WTC11 (cell line): ENCODE measurements around the gene PCDHGC4. TPM values are rescaled to one million over a fixed set of nuclear protein-coding genes. Genes with fewer than 3 reads are reported as not detected.
A peak's percentile ranks its signal among the peaks of the same experiment; 100 is the strongest.

ENCODE experiments used
- ATAC-seq: fragments of 200-7000 bp; cut with Tn5 transposase; 2 replicates; pipeline ENCODE4 v1.10.0; 2021; ENCODE audit warnings: mild to moderate bottlenecking, moderate library complexity
- CTCF ChIA-PET: fragments of 300-600 bp; sonication (Branson Sonifier 250); formaldehyde crosslinking; loops from one replicate; lab custom pipeline; 2021; ENCODE audit warnings: antibody characterized with exemption; lab: Charles Lee
- POLR2A ChIA-PET: fragments of 350-600 bp; sonication (Branson Sonifier 250); formaldehyde crosslinking; loops from one replicate; lab custom pipeline; 2021; ENCODE audit warnings: antibody characterized with exemption; lab: Charles Lee
- DNase-seq: peaks from one replicate; pipeline ENCODE4 v3.0.0; 2021; ENCODE audit warnings: low spot score
- H3K27ac Mint-ChIP-seq: 2 replicates; pipeline ENCODE4 v1.8.0; 2021; ENCODE audit warnings: mixed read lengths
- H3K27me3 Mint-ChIP-seq: 2 replicates; pipeline ENCODE4 v1.8.0; 2021; ENCODE audit warnings: low read depth, mild to moderate bottlenecking, moderate library complexity, mixed read lengths
- H3K36me3 Mint-ChIP-seq: 2 replicates; pipeline ENCODE4 v1.8.0; 2021; ENCODE audit warnings: mixed read lengths
- H3K4me1 Mint-ChIP-seq: 2 replicates; pipeline ENCODE4 v1.8.0; 2022; ENCODE audit warnings: mixed read lengths
- H3K4me3 Mint-ChIP-seq: 2 replicates; pipeline ENCODE4 v1.8.0; 2021; ENCODE audit warnings: mild to moderate bottlenecking, moderate library complexity, mixed read lengths
- H3K9me3 Mint-ChIP-seq: 2 replicates; pipeline ENCODE4 v1.8.0; 2021; ENCODE audit warnings: mixed read lengths
- AFF4 ChIP-seq: sonication (generic); formaldehyde crosslinking; IDR thresholded peaks from 2 replicates; pipeline ENCODE4 v1.8.1; 2023; ENCODE audit warnings: mild to moderate bottlenecking, missing genetic modification reagents, borderline replicate concordance
- CREB1 ChIP-seq: sonication (generic); formaldehyde crosslinking; IDR thresholded peaks from 2 replicates; pipeline ENCODE4 v1.8.0; 2023; ENCODE audit warnings: mild to moderate bottlenecking, missing genetic modification reagents
- EMX1 ChIP-seq: fragments of 250-450 bp; sonication (Bioruptor Pico); IDR thresholded peaks from 2 replicates; pipeline ENCODE4 v1.8.0; 2021; ENCODE audit warnings: mild to moderate bottlenecking
- GTF2I ChIP-seq: fragments of 250-450 bp; sonication (Bioruptor Pico); conservative IDR thresholded peaks from 2 replicates; pipeline ENCODE4 v1.4.0; 2021; ENCODE audit warnings: mild to moderate bottlenecking
- JAZF1 ChIP-seq: fragments of 250-450 bp; sonication (Bioruptor Pico); IDR thresholded peaks from 2 replicates; pipeline ENCODE4 v1.9.0; 2021; ENCODE audit warnings: moderate library complexity, mild to moderate bottlenecking, inconsistent platforms
- KAT7 ChIP-seq: sonication (generic); formaldehyde crosslinking; IDR thresholded peaks from 2 replicates; pipeline ENCODE4 v1.8.1; 2023; ENCODE audit warnings: missing genetic modification reagents, mild to moderate bottlenecking, borderline replicate concordance
- MYBL2 ChIP-seq: sonication (generic); formaldehyde crosslinking; IDR thresholded peaks from 2 replicates; pipeline ENCODE4 v1.8.1; 2023; ENCODE audit warnings: mild to moderate bottlenecking, moderate library complexity, missing genetic modification reagents
- RORB ChIP-seq: fragments of 250-450 bp; sonication (Bioruptor Pico); IDR thresholded peaks from 2 replicates; pipeline ENCODE4 v1.9.0; 2021; ENCODE audit warnings: mild to moderate bottlenecking
- TCF7 ChIP-seq: sonication (generic); formaldehyde crosslinking; IDR thresholded peaks from 2 replicates; pipeline ENCODE4 v1.8.0; 2022; ENCODE audit warnings: mild to moderate bottlenecking, low read depth, missing genetic modification reagents, moderate library complexity
- TEAD1 ChIP-seq: sonication (generic); formaldehyde crosslinking; IDR thresholded peaks from 2 replicates; pipeline ENCODE4 v1.8.0; 2022; ENCODE audit warnings: mild to moderate bottlenecking, missing genetic modification reagents
- ZBTB43 ChIP-seq: sonication (generic); formaldehyde crosslinking; IDR thresholded peaks from 2 replicates; pipeline ENCODE4 v1.8.1; 2023; ENCODE audit warnings: mild to moderate bottlenecking, missing genetic modification reagents
- ZNF416 ChIP-seq: fragments of 250-450 bp; sonication (Bioruptor Pico); IDR thresholded peaks from 2 replicates; pipeline ENCODE4 v1.9.0; 2021; ENCODE audit warnings: mild to moderate bottlenecking, inconsistent platforms
- total RNA-seq: library from RNA; stranded (reverse); gene quantifications from 3 replicates; pipeline ENCODE4 v1.2.3, GENCODE V29; 2021
- TF ChIP-seq, protein P1 (sequence below): fragments of 250-450 bp; sonication (Bioruptor Pico); conservative IDR thresholded peaks from 2 replicates; pipeline ENCODE4 v1.9.0; 2021; ENCODE audit warnings: mild to moderate bottlenecking
- TF ChIP-seq, protein P2 (sequence below): sonication (generic); formaldehyde crosslinking; IDR thresholded peaks from 2 replicates; pipeline ENCODE4 v1.8.1; 2023; ENCODE audit warnings: mild to moderate bottlenecking, missing genetic modification reagents
- TF ChIP-seq, protein P3 (sequence below): sonication (generic); formaldehyde crosslinking; conservative IDR thresholded peaks from 2 replicates; pipeline ENCODE4 v1.8.1; 2023; ENCODE audit warnings: mild to moderate bottlenecking, low read depth, missing genetic modification reagents, moderate library complexity
- TF ChIP-seq, protein P4 (sequence below): sonication (generic); formaldehyde crosslinking; IDR thresholded peaks from 2 replicates; pipeline ENCODE4 v1.8.0; 2022; ENCODE audit warnings: mild to moderate bottlenecking, missing genetic modification reagents

PCDHGC4 gene
- total RNA-seq, 1 experiment from 2014 or later, result 6.1 TPM

DNA sequence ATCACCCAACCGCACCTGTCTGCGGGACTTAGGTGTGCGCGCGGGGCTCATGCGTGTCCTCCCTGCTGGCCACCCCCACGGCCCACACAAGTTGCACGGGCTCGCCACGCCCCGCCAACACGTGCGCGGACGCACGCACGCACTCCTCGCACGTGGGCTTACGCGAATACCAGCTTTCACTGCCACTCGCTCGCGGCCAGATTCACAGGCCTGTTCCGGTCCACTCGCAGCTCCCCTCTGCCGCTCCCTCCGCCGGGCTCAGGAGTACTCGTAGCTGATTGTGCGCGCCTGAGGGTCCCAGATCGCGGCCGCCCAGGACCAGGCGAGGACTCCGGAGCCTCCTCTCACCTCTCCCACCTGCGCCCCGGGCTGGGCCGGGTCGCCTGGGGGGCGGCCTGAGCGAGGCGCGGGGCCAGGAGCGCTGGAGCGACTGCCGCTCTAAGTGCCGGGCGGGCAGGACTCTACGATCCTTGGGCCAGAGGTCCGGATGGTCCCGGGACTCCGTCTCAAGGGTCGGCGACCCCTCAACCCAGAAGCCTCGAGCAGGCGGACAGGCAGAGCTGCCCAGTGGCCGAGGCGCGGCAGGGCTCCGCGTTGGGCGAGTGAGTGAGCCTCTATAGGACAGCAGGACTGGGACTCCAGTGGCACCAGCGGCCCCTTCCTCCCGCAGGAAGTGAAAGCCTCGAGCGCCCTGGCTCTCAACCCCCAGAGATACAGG, 7.5 kb downstream of the PCDHGC4 start (continued):
- TF ChIP-seq ZBTB43 (CRISPR knock-in tag) (peak; percentile 63; the same call in 1 of the 2 replicates), TCF7 (CRISPR knock-in tag) (peak; percentile 79; the same call in 1 of the 2 replicates), EMX1 (no peak), MYBL2 (CRISPR knock-in tag) (peak; percentile 55), CREB1 (CRISPR knock-in tag) (peak; percentile 16; the same call in 1 of the 2 replicates), KAT7 (CRISPR knock-in tag) (no peak)
- TF ChIP-seq, protein P1, sequence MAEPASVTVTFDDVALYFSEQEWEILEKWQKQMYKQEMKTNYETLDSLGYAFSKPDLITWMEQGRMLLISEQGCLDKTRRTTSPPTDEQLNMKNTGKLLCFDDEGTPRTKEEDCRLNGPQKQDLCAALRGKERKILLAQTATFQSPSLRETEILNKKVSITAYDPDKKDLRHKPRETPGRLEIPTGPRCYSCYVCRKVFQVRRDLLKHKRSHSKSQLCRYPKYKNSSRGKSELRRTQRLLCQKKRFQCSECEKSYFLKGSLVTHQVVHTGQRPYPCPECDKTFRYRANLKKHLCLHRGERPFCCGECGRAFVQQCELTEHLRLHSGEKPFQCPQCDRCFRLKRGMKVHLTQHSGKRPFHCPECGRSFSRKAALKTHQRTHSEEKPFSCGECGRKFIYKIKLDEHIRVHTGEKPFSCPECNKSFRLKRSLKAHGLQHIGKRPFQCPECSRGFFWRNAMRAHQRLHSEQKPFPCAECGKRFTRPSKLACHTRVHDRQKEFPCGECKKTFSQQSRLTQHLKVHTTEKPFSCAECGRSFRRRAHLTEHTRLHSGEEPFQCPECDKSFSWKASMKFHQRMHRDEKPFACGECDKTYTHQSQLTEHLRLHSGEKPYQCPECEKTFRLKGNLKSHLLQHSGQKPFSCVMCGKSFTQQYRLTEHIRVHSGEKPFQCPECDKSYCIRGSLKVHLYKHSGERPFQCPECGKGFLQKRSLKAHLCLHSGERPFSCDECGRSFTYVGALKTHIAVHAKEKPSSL (CRISPR knock-in tag), result no peak
- TF ChIP-seq, protein P2, sequence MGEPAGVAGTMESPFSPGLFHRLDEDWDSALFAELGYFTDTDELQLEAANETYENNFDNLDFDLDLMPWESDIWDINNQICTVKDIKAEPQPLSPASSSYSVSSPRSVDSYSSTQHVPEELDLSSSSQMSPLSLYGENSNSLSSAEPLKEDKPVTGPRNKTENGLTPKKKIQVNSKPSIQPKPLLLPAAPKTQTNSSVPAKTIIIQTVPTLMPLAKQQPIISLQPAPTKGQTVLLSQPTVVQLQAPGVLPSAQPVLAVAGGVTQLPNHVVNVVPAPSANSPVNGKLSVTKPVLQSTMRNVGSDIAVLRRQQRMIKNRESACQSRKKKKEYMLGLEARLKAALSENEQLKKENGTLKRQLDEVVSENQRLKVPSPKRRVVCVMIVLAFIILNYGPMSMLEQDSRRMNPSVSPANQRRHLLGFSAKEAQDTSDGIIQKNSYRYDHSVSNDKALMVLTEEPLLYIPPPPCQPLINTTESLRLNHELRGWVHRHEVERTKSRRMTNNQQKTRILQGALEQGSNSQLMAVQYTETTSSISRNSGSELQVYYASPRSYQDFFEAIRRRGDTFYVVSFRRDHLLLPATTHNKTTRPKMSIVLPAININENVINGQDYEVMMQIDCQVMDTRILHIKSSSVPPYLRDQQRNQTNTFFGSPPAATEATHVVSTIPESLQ (CRISPR knock-in tag), result no peak

- Mint-ChIP-seq H3K9me3 (no peaks in the 10 kb centered on the region), H3K27ac (no peak overlapping the region), H3K4me1 (peaks cover 50% of the 10 kb centered on the region), H3K27me3 (peaks cover 51% of the 10 kb centered on the region), H3K36me3 (peaks cover 13% of the 10 kb centered on the region), H3K4me3 (no peak overlapping the region)
- ChIA-PET POLR2A (interaction anchor here (4.5 kb wide), 1 partner anchor 9 kb away, joined by 17 read pairs; the partner anchor contains the start of gene PCDHGC4), CTCF (interaction anchor here (0.6 to 6.8 kb wide), 17 partner anchors 8 to 270 kb away, joined by 3 to 113 read pairs (median 11); partner anchors contain the start of genes PCDHB14, PCDHGA1, PCDHGA10 and PCDHGA11)
- DNase-seq (no peak), ATAC-seq (no peak)
- TF ChIP-seq, protein P3, sequence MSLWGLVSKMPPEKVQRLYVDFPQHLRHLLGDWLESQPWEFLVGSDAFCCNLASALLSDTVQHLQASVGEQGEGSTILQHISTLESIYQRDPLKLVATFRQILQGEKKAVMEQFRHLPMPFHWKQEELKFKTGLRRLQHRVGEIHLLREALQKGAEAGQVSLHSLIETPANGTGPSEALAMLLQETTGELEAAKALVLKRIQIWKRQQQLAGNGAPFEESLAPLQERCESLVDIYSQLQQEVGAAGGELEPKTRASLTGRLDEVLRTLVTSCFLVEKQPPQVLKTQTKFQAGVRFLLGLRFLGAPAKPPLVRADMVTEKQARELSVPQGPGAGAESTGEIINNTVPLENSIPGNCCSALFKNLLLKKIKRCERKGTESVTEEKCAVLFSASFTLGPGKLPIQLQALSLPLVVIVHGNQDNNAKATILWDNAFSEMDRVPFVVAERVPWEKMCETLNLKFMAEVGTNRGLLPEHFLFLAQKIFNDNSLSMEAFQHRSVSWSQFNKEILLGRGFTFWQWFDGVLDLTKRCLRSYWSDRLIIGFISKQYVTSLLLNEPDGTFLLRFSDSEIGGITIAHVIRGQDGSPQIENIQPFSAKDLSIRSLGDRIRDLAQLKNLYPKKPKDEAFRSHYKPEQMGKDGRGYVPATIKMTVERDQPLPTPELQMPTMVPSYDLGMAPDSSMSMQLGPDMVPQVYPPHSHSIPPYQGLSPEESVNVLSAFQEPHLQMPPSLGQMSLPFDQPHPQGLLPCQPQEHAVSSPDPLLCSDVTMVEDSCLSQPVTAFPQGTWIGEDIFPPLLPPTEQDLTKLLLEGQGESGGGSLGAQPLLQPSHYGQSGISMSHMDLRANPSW (CRISPR knock-in tag), result no peak
- no peak for TF ChIP-seq TEAD1
- no peak for TF ChIP-seq ZNF416 (CRISPR knock-in tag)
- no peak for TF ChIP-seq JAZF1 (CRISPR knock-in tag)
- no peak for TF ChIP-seq RORB (CRISPR knock-in tag)
- TF ChIP-seq, protein P4, sequence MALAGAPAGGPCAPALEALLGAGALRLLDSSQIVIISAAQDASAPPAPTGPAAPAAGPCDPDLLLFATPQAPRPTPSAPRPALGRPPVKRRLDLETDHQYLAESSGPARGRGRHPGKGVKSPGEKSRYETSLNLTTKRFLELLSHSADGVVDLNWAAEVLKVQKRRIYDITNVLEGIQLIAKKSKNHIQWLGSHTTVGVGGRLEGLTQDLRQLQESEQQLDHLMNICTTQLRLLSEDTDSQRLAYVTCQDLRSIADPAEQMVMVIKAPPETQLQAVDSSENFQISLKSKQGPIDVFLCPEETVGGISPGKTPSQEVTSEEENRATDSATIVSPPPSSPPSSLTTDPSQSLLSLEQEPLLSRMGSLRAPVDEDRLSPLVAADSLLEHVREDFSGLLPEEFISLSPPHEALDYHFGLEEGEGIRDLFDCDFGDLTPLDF, result no peak
- no peak for TF ChIP-seq GTF2I (CRISPR knock-in tag)
- TF ChIP-seq, protein P1 (CRISPR knock-in tag), result no peak
- no peak for TF ChIP-seq AFF4 (CRISPR knock-in tag)
Measured at GRCh38 chr5:141493500-141494422, 8.9 kb downstream of the PCDHGC4 start.
